HG03342 (cell line): ENCODE data around the gene ZNF618.

Experiments used
- ATAC-seq: cut with Tn5 transposase; IDR thresholded peaks from one replicate; pipeline ENCODE4 v1.9.1; 2021; ENCODE audit warnings: mild to moderate bottlenecking, moderate library complexity; ENCODE audit not compliant: unreplicated experiment

The ZNF618 gene

DNA sequence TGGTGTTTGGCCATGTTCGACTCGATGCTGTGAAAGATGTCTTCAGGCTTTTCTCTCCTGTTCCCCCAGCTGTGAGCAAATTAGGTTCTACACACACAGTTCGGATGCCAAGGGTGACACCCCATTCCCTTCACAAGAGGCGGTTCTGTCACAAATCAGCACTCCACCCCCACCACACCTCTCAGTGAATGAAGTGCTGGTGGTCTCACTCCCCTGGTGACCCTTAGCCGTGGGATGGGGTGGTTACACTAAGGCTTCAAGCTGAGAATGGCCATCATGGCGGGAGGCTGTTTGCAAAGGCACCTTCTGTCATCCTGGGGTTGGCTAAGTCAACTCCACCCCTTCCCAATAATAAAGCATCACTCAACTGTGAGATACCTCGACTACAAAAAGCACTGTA, 175.6 kb downstream of the ZNF618 start:
- no peak for ATAC-seq

- ATAC-seq: no peak
These were observed 177.3 kb downstream of the ZNF618 start for GRCh38 chr9:114053246-114054005.

GRCh38 chr9:114054191-114054690, 178.1 kb downstream of the ZNF618 start:
- ATAC-seq: no peak

- ATAC-seq: no peak
These were observed 179.0 kb downstream of the ZNF618 start for GRCh38 chr9:114055061-114055460.

DNA sequence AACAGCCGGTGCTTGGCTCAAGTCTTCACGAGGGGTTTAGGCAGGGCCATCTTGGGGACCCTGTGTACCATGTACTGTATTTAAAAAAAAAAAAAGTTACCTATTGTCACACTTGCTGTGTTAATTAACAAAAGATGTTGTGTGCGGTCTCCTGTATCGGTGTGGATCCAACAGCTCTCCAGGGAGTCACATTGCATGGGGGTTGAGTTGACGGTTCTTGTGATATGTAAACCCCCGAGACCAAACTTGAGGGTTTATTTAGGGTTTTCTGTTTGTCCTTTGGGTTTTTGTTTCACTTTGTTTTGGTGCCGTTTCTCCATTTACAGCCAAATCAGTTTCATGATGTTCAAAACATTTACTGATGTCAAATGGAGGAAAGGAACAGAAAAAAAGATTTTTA, 179.8 kb downstream of the ZNF618 start:
- ATAC-seq: no peak

DNA sequence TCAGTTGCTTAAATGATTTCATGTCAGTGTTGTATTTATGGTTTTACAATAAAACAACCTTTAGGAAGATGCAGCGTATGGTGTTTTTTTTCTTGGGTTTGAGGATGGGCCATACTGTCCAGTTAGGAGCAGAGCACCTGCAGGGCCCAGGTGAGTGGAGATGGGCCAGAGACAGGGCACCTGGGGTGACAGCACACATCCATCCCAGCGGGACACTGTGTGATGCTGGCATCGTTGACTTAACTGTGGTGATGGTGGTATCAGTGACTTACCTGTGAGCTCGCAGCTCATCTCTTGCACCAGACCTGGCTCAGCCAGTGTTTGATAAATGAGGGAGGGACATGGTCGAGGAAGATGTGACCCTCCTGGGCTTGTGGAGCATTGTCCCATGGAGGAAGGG, 180.4 kb downstream of the ZNF618 start:
- no peak for ATAC-seq

DNA sequence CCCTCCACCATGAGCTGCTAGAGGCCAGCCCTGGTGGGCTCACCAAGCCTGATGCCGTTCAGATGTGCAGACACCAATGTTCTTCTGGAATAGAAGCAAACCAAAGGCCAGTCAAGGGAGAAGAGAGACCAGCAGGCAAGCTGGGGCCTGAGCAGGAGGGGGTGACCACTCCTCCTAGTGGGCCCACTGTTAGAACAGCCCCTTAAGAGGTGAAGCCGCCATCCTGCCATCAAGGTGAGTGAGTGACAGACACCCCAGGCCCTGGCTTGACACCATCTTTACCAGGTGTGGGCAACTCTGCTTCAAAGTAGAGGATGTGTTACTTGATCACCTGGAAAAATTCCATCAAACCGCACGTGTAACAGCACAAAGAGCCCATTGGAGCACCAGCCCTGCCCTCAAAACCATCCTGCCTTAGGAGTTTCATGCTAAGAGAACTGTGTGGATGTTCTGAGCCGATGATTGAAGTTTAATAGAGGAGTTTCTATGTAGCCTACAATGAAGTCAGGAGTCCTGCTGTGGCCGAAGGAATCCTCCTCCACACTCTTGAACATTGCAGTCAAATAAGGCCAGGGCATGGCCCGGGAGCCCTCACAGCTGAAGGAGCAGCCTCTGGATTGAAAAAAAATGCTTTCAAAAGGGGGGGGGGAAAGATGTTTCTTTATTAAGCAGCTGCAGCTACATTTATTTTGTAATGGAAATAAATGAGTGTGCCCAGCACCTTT, 181.2 kb downstream of the ZNF618 start:
- no peak for ATAC-seq

- no peak for ATAC-seq
These were observed 182.6 kb downstream of the ZNF618 start for GRCh38 chr9:114058688-114059046.

DNA sequence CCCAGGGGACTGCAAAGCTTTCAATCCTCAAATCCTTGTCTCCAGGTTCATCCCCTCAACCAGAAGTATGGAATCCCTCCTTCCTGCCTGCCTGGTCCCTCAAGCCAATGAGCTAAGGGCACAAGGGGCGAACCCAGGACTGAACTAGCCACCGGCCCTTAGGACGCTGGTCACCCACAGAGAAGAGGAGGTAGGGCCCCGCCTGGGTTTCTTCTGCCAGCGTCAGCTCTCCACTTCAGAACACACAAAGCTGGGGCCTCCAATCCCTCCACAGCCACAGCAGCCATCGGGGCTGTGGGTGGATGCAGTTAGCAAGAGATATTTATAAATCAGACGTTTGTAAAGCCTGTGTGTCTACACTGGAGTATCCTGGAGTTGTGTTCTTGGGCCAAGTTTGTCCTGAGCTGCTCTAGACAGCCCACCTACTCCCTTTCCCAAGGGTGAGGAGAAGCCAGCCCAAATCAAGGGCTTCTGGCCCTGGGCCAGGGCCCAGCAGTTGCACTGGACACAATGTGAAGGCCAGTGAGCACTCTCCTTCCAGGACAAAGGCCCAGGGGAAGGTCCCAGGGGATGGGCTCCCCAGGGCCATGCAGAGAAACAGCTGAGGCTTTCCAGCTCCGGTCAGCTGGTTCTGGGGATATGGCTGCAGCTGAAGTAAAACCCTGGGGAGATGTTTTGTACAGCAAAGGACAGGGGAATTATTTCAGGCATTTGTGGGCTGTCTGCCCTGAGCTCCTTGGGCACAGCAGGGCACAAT, 183.1 kb downstream of the ZNF618 start:
- ATAC-seq: no peak

- ATAC-seq: no peak
These were observed 184.0 kb downstream of the ZNF618 start for GRCh38 chr9:114060070-114060469.

- ATAC-seq: no peak
These were observed 184.6 kb downstream of the ZNF618 start for GRCh38 chr9:114060711-114061110.

GRCh38 chr9:114061292-114061691, 185.2 kb downstream of the ZNF618 start:
- ATAC-seq: no peak

GRCh38 chr9:114061830-114062474, 185.8 kb downstream of the ZNF618 start:
- no peak for ATAC-seq

- ATAC-seq: no peak
These were observed 189.2 kb downstream of the ZNF618 start for GRCh38 chr9:114065304-114065703.

DNA sequence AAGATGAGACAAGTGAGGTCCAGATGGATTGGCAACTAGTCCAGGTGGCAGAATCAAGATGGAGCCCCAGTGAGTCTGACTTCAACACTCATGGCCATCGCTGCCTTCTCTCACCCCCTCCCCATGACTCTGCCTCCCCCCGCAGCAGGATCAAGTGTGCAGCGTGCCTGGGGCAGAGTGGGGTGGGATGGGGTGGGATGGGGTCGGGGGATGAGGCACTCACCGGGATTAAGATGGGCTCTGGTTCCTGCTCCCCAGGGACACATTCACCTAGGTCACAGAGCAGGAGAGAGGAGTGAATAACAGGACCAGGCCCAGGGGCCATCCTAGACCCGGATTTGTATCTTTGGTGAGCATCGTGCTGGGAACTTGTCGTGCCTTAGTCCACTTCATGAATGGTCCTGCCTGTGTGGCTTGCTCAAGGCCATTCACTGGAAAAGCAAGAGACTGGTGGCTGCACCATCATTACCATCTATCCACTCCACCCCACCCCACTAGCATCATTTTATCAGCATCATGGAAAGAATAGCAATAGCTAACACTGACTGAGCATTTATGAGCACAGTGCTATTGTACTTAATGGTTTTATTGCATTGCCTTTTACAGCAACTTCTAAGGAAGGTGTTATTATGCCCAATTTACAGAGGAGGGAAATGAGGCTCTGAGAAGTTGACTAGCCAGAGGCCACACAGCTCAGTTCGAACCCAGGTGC, 193.5 kb downstream of the ZNF618 start:
- no peak for ATAC-seq

DNA sequence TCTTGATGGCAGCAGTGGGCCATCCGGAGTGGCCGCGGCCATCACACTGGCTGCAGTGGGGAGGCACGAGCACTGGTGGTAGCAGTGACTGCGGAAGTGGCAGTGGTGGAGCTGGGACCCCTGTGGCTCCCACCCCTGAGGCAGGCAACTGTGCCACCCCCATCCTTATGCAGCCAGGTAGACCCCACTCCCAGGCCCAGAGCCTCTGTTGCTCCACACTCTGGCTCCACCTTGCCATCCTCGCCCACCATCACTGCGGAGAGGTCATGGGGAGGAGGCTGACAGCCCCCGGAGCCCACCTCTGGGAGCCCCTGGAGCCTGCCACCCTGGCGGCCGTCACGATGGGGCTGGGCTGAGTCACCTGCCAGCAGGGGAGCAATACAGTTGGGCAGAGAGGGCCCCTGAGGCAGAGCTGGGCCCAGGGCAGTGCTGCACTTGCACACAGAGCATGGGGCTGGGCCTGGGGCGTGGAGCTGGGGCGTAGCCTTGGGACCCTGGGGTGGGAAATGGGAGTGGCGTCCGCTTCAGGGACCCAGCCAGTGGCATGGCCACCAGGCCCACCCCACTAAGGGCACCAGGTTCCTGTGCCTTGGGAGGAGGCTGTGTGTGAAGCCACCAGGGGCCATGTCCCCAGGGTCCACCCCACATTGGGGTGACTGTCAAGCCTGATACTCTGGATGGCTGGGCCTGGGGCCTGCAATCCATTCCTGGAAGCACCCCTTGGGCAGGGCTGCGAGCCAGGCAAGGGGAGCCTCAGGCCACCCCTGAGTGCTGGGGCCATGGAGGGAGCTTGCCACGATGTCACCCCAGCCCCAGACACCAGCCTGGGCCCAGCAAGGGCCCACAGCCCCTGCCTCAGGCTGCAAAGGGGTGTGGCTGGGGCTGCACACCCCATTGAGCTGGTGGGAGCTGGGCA, 194.3 kb downstream of the ZNF618 start:
- ATAC-seq: no peak

- no peak for ATAC-seq
These were observed 195.2 kb downstream of the ZNF618 start for GRCh38 chr9:114071197-114071795.

DNA sequence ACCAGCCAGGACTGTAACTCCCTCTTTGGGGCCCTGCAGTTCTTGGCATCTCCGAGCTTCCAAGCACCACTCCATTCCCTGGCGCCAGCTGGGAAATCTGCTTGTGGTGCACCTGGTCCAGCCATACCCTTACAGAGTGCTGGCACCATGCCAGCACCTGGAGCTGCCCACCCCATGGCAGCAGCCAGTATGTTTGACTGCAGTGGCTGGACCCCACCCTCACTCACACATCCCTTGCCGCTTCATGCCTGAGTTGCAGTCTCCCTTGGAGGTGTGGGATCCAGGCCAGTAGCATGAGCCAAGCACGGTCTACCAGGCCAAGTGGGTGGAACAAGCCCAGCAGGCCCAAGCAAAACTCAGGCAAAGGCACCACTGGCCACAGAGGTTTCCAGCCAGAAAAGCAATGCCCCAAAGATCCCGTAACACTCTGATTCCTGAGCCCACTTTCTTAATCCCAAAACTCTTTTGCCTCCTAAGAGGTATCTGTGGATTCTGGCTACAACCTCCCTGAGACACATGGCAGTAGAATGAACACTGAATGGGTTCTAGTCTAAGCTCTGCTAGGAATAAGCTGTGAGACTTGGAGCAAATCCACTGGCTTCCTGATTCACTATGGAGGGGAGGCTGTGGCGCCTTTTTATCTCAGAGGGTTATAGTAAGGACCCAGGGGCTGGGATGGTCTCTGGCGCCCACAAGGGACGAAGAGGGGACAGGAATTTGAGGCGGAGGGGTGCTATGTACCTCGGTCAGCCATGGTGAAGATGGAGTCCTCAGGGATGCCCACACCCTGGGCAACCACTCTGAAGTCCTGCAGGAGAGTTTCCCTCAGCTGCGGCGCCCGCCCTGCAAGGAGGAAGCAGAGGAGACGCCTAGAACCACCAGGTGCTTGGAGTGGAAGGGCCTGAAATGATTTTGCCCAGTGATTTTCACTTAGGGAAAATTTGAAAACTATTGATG, 196.4 kb downstream of the ZNF618 start:
- no peak for ATAC-seq
